ENCODE results near the gene TNRC6C. TPM values are rescaled to one million over a fixed set of nuclear protein-coding genes. Genes with fewer than 3 reads are reported as not detected.

The TNRC6C gene
- polyA plus RNA-seq, 1 donor (not counting 4 experiments of a cell fraction or from before 2014, with no cell fraction given), result 0.34 TPM

GRCh38 chr17:77962348-77962747, 3.8 kb downstream of the TNRC6C start:
- no peaks in the 10 kb centered on the region for H4K20me1 ChIP-seq (ENCODE audit: control insufficient read depth, extremely low read depth, insufficient read depth, low read length)
- no peaks in the 10 kb centered on the region for H3K9me3 ChIP-seq (ENCODE audit: control insufficient read depth, low read depth, low read length)
- no peak overlapping the region for H3K4me2 ChIP-seq (ENCODE audit: control insufficient read depth, extremely low read depth, insufficient read depth, low read depth, low read length)
- H3K79me2 ChIP-seq (ENCODE audit: control insufficient read depth, insufficient read depth, low read length), result no peaks in the 10 kb centered on the region
- H3K36me3 ChIP-seq (ENCODE audit: control insufficient read depth in 2 of 2, extremely low read depth in 1 of 2, insufficient read depth in 2 of 2, low read length in 2 of 2), result no peaks in the 10 kb centered on the region
- dilution Hi-C loops (cut with MboI; ENCODE audit: extremely low pct_ligation_motif_present, low sequenced_read_pairs), result no loop called here
- DNase-seq (ENCODE audit: low read depth, low spot score) (no peak), FAIRE-seq (no peak)
- H3K9me1 ChIP-seq (ENCODE audit: control insufficient read depth, extremely low read depth, insufficient read depth, low read length), result no peaks in the 10 kb centered on the region
- TF ChIP-seq CTCF (optimal IDR thresholded peaks at IDR 0.05 in 1 of 3, IDR thresholded peaks at IDR 0.05 in 1 of 3, conservative IDR thresholded peaks at IDR 0.05 in 1 of 3; ENCODE audit: extremely low read depth in 1 of 3, insufficient read depth in 2 of 3, low read length in 3 of 3) (no peak), EZH2 (IDR thresholded peaks at IDR 0.05; ENCODE audit: low read length) (no peak)
- no peak overlapping the region for H3K4me3 ChIP-seq (ENCODE audit: control insufficient read depth in 2 of 3, extremely low read depth in 1 of 3, insufficient read depth in 2 of 3, low read depth in 1 of 3, low read length in 3 of 3)
- no peak overlapping the region for H3K27ac ChIP-seq (ENCODE audit: control insufficient read depth, insufficient read depth, low read length)
- no peaks in the 10 kb centered on the region for H3K4me1 ChIP-seq (ENCODE audit: control insufficient read depth, extremely low read depth, insufficient read depth, low read length)
- no peak overlapping the region for H2AFZ ChIP-seq (ENCODE audit: control insufficient read depth, low read length)
- no peak overlapping the region for H3K9ac ChIP-seq (ENCODE audit: control insufficient read depth, extremely low read depth, insufficient read depth, low read length)
- H3K27me3 ChIP-seq (ENCODE audit: control insufficient read depth, extremely low read depth, insufficient read depth, low read length), result peaks cover 12% of the 10 kb centered on the region

- Histone ChIP-seq H3K27ac (ENCODE audit: control insufficient read depth, insufficient read depth, low read length) (no peak overlapping the region), H2AFZ (ENCODE audit: control insufficient read depth, low read length) (no peak overlapping the region), H3K4me1 (ENCODE audit: control insufficient read depth, extremely low read depth, insufficient read depth, low read length) (no peaks in the 10 kb centered on the region), H4K20me1 (ENCODE audit: control insufficient read depth, extremely low read depth, insufficient read depth, low read length) (no peaks in the 10 kb centered on the region), H3K79me2 (ENCODE audit: control insufficient read depth, insufficient read depth, low read length) (no peaks in the 10 kb centered on the region), H3K4me2 (ENCODE audit: control insufficient read depth, extremely low read depth, insufficient read depth, low read depth, low read length) (no peak overlapping the region), H3K9me3 (ENCODE audit: control insufficient read depth, low read depth, low read length) (no peaks in the 10 kb centered on the region), H3K9ac (ENCODE audit: control insufficient read depth, extremely low read depth, insufficient read depth, low read length) (no peak overlapping the region), H3K36me3 (ENCODE audit: control insufficient read depth in 2 of 2, extremely low read depth in 1 of 2, insufficient read depth in 2 of 2, low read length in 2 of 2) (no peaks in the 10 kb centered on the region), H3K9me1 (ENCODE audit: control insufficient read depth, extremely low read depth, insufficient read depth, low read length) (no peaks in the 10 kb centered on the region), H3K4me3 (ENCODE audit: control insufficient read depth in 2 of 3, extremely low read depth in 1 of 3, insufficient read depth in 2 of 3, low read depth in 1 of 3, low read length in 3 of 3) (no peak overlapping the region), H3K27me3 (ENCODE audit: control insufficient read depth, extremely low read depth, insufficient read depth, low read length) (peaks cover 4% of the 10 kb centered on the region)
- FAIRE-seq (no peak), DNase-seq (ENCODE audit: low read depth, low spot score) (no peak)
- dilution Hi-C loops (cut with MboI; ENCODE audit: extremely low pct_ligation_motif_present, low sequenced_read_pairs), result no loop called here
- no peak for TF ChIP-seq EZH2 (IDR thresholded peaks at IDR 0.05; ENCODE audit: low read length)
- no peak for TF ChIP-seq CTCF (optimal IDR thresholded peaks at IDR 0.05 in 1 of 3, IDR thresholded peaks at IDR 0.05 in 1 of 3, conservative IDR thresholded peaks at IDR 0.05 in 1 of 3; ENCODE audit: extremely low read depth in 1 of 3, insufficient read depth in 2 of 3, low read length in 3 of 3)
Measured at GRCh38 chr17:77963441-77963840, 4.9 kb downstream of the TNRC6C start.

Data from keratinocyte (primary cell).